ENCODE data around the gene SPANXC. TPM values are rescaled to one million over a fixed set of nuclear protein-coding genes. Genes with fewer than 3 reads are reported as not detected.

SPANXC gene
- total RNA-seq, 1 experiment from 2014 or later, result not detected

DNA sequence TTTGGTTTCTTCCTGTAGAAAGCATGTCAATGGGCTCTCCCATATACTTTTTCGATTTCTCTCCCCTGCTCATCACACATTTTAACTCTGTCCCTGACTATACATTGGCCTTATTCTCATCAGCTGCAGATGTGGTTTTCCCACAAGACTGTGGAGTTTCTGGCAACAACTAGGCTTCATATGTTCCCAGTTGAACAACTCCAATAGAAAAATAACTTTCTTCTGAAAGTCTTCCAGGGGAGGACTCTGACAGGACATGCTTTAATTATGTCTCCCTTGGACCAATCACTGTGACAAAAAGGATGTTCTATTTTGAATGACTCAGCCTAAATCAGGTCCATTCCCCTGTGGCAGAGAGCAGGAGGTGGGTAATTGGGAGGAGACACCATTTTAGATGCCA is 28.1 kb downstream of the SPANXC start:
- Histone ChIP-seq H3T11ph (ENCODE audit: low read length) (no peak overlapping the region), H3K4me1 (ENCODE audit: insufficient read depth, low read length) (no peaks in the 10 kb centered on the region)
- peaks cover 0 to 3% (median 0%) of the 10 kb centered on the region in 3 experiments; a peak in 1 of 7 replicates for H3K36me3 Mint-ChIP-seq (ENCODE audit: insufficient read depth in 1 of 3, low read depth in 3 of 3)

More for the DNA sequence above, 28.1 kb downstream of the SPANXC start:
- H4K8ac ChIP-seq (replicated peaks; ENCODE audit: insufficient read length, low read depth, low read length), result no peak overlapping the region
- no peak overlapping the region for H3K14ac ChIP-seq (ENCODE audit: insufficient read depth, low read length)
- H3K4ac ChIP-seq (ENCODE audit: low read depth, low read length), result no peak overlapping the region
- DNase-seq, result no peak
- H3K4me2 ChIP-seq (ENCODE audit: insufficient read depth, insufficient read length, low read length), result no peak overlapping the region
- no peak overlapping the region for H2BK120ac ChIP-seq (ENCODE audit: low read depth, low read length, poor library complexity, severe bottlenecking)
- no peak overlapping the region for H2AK5ac ChIP-seq (ENCODE audit: insufficient read length, low read length)
- H4K5ac ChIP-seq (ENCODE audit: insufficient read length, low read depth, low read length), result no peak overlapping the region
- no peak overlapping the region for H4K91ac ChIP-seq (ENCODE audit: insufficient read length, low read depth, low read length)
- H3K27ac ChIP-seq (ENCODE audit: insufficient read length, low read depth, low read length), result no peak overlapping the region
- H3K9me3 ChIP-seq (ENCODE audit: control insufficient read depth, low read depth, low read length), result peaks cover 15% of the 10 kb centered on the region
- TF ChIP-seq, protein P1, sequence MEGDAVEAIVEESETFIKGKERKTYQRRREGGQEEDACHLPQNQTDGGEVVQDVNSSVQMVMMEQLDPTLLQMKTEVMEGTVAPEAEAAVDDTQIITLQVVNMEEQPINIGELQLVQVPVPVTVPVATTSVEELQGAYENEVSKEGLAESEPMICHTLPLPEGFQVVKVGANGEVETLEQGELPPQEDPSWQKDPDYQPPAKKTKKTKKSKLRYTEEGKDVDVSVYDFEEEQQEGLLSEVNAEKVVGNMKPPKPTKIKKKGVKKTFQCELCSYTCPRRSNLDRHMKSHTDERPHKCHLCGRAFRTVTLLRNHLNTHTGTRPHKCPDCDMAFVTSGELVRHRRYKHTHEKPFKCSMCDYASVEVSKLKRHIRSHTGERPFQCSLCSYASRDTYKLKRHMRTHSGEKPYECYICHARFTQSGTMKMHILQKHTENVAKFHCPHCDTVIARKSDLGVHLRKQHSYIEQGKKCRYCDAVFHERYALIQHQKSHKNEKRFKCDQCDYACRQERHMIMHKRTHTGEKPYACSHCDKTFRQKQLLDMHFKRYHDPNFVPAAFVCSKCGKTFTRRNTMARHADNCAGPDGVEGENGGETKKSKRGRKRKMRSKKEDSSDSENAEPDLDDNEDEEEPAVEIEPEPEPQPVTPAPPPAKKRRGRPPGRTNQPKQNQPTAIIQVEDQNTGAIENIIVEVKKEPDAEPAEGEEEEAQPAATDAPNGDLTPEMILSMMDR (conservative IDR thresholded peaks at IDR 0.05), result no peak
- no peak overlapping the region for H3K23ac ChIP-seq (ENCODE audit: insufficient read length, low read depth, low read length)
- H3K18ac ChIP-seq (ENCODE audit: insufficient read length, low read depth, low read length), result no peak overlapping the region
- H4K20me1 ChIP-seq (ENCODE audit: control insufficient read depth, insufficient read depth, insufficient read length), result no peaks in the 10 kb centered on the region
- no CpG with 5 or more reads among the region's 1 CpG for WGBS (ENCODE audit: extremely low coverage, insufficient read length, low lambda C conversion rate)
- H3K4me1 Mint-ChIP-seq, result no peaks in the 10 kb centered on the region
- H3K4me3 Mint-ChIP-seq, result no peak overlapping the region
- no peak overlapping the region; a peak in 1 of 7 replicates for H3K27ac Mint-ChIP-seq
- no peak overlapping the region for H2BK5ac ChIP-seq (ENCODE audit: insufficient read length, low read length)
- no peaks in the 10 kb centered on the region for H3K27me3 ChIP-seq (ENCODE audit: insufficient read depth, low read length)
- no peak overlapping the region for H2BK20ac ChIP-seq (ENCODE audit: low read depth, low read length, poor library complexity, severe bottlenecking)
- H3K56ac ChIP-seq (ENCODE audit: insufficient read length, low read depth, low read length), result no peak overlapping the region
- no peak overlapping the region for H3K9ac ChIP-seq (ENCODE audit: extremely low read depth, insufficient read length, low read length)
- H3K23me2 ChIP-seq (ENCODE audit: insufficient read length, low read depth, low read length, poor library complexity, severe bottlenecking), result no peaks in the 10 kb centered on the region
- H2BK15ac ChIP-seq (ENCODE audit: low read depth, low read length), result no peak overlapping the region
- H2AFZ ChIP-seq (ENCODE audit: low read length), result no peak overlapping the region
- peaks cover 49 to 57% of the 10 kb centered on the region in 2 experiments for H3K9me3 Mint-ChIP-seq
- H3K27me3 Mint-ChIP-seq (ENCODE audit: low read depth), result no peaks in the 10 kb centered on the region
- no peak overlapping the region for H2BK12ac ChIP-seq (ENCODE audit: insufficient read length, low read depth, low read length)
- H3K79me2 ChIP-seq (ENCODE audit: insufficient read depth, low read length), result no peaks in the 10 kb centered on the region
- no peaks in the 10 kb centered on the region for H3K79me1 ChIP-seq (ENCODE audit: insufficient read depth, low read depth, low read length, poor library complexity, severe bottlenecking)

Data from H9 (cell line).